HEK293 (cell line): Measurements from ENCODE around the gene KPNA4.

Experiments used
- CTCF ChIA-PET: fragments of 350-600 bp; formaldehyde crosslinking; extraction: SDS; loops from one replicate; lab custom pipeline; 2021; ENCODE audit warnings: antibody characterized with exemption; lab: Yijun Ruan, JAX
- POLR2A ChIA-PET: fragments of 300-600 bp; formaldehyde crosslinking; extraction: SDS; loops from one replicate; lab custom pipeline; 2020; ENCODE audit warnings: antibody characterized with exemption, inconsistent platforms; lab: Yijun Ruan, JAX
- H3K27ac ChIP-seq: fragments of 200-500 bp; sonication (Bioruptor generic); 2 replicates; pipeline ENCODE4 v1.5.1; 2014; ENCODE audit warnings: low read depth, low read length, control low read depth, inconsistent platforms; ENCODE audit errors: extremely low read depth
- H3K36me3 ChIP-seq, 2 experiments: fragments of 200-500 bp in 1 of 2; sonication (Bioruptor generic) in 1 of 2; 1 replicate in 1 of 2; 2 replicates in 1 of 2; pipeline ENCODE4 v1.5.1; 2014 to 2017; ENCODE audit warnings: inconsistent platforms in 2 of 2, low read length in 2 of 2; ENCODE audit not compliant: control insufficient read depth in 2 of 2, insufficient read depth in 1 of 2
- H3K4me1 ChIP-seq: fragments of 200-500 bp; sonication (Bioruptor generic); 2 replicates; pipeline ENCODE4 v1.5.1; 2014; ENCODE audit warnings: mild to moderate bottlenecking, low read length, inconsistent platforms; ENCODE audit not compliant: control insufficient read depth, insufficient read depth
- H3K4me3 ChIP-seq: 2 replicates; pipeline ENCODE4 v1.5.1; 2011; ENCODE audit warnings: low read depth, mild to moderate bottlenecking, control low read depth, low read length, moderate library complexity
- H3K9me3 ChIP-seq: fragments of 200-500 bp; sonication (Bioruptor generic); 2 replicates; pipeline ENCODE4 v1.5.1; 2014; ENCODE audit warnings: low read depth, low read length, inconsistent platforms; ENCODE audit not compliant: control insufficient read depth, insufficient read depth
- GLI2 ChIP-seq: fragments of 450-650 bp; formaldehyde crosslinking; IDR thresholded peaks from 2 replicates; pipeline ENCODE4; 2017; ENCODE audit warnings: missing biosample characterization, missing genetic modification characterization, low read depth, borderline replicate concordance
- KLF10 ChIP-seq: fragments of 450-650 bp; IDR thresholded peaks from 2 replicates; pipeline ENCODE4 v1.5.1; 2018; ENCODE audit warnings: missing biosample characterization, mild to moderate bottlenecking, missing genetic modification characterization
- MZF1 ChIP-seq: fragments of 450-650 bp; formaldehyde crosslinking; IDR thresholded peaks from 2 replicates; pipeline ENCODE4 v1.5.1; 2017; ENCODE audit warnings: missing biosample characterization, missing genetic modification characterization, borderline replicate concordance
- SALL2 ChIP-seq: fragments of 450-650 bp; formaldehyde crosslinking; IDR thresholded peaks from 2 replicates; pipeline ENCODE4 v1.5.0; 2017; ENCODE audit warnings: missing biosample characterization, mild to moderate bottlenecking, missing genetic modification characterization, borderline replicate concordance
- ZNF112 ChIP-seq: fragments of 450-650 bp; formaldehyde crosslinking; IDR thresholded peaks from 2 replicates; pipeline ENCODE4 v1.5.0; 2017; ENCODE audit warnings: missing biosample characterization, missing genetic modification characterization
- ZNF221 ChIP-seq: fragments of 450-650 bp; formaldehyde crosslinking; IDR thresholded peaks from 2 replicates; pipeline ENCODE4 v1.5.1; 2017; ENCODE audit warnings: missing biosample characterization, missing genetic modification characterization, borderline replicate concordance
- ZNF23 ChIP-seq: fragments of 450-650 bp; formaldehyde crosslinking; IDR thresholded peaks from 2 replicates; pipeline ENCODE4 v1.5.1; 2016; ENCODE audit warnings: missing biosample characterization, missing genetic modification characterization, borderline replicate concordance
- ZNF24 ChIP-seq: fragments of 450-650 bp; formaldehyde crosslinking; IDR thresholded peaks from 2 replicates; pipeline ENCODE4 v1.5.1; 2016; ENCODE audit warnings: missing biosample characterization, missing genetic modification characterization
- ZNF335 ChIP-seq: fragments of 450-650 bp; formaldehyde crosslinking; conservative IDR thresholded peaks from 2 replicates; pipeline ENCODE4 v1.5.1; 2016; ENCODE audit warnings: missing biosample characterization, missing genetic modification characterization
- ZNF37A ChIP-seq: fragments of 450-650 bp; IDR thresholded peaks from 2 replicates; pipeline ENCODE4 v1.5.1; 2018; ENCODE audit warnings: missing biosample characterization, missing genetic modification characterization
- ZNF394 ChIP-seq: fragments of 450-650 bp; formaldehyde crosslinking; IDR thresholded peaks from 2 replicates; pipeline ENCODE4 v1.5.1; 2016; ENCODE audit warnings: missing biosample characterization, missing genetic modification characterization, mild to moderate bottlenecking, moderate library complexity, borderline replicate concordance
- ZNF404 ChIP-seq: fragments of 450-650 bp; formaldehyde crosslinking; IDR thresholded peaks from 2 replicates; pipeline ENCODE4 v1.5.1; 2017; ENCODE audit warnings: missing biosample characterization, missing genetic modification characterization
- ZNF426 ChIP-seq: fragments of 450-650 bp; formaldehyde crosslinking; IDR thresholded peaks from 2 replicates; pipeline ENCODE4 v1.5.1; 2017; ENCODE audit warnings: missing biosample characterization, missing genetic modification characterization, mild to moderate bottlenecking, inconsistent platforms, moderate library complexity
- ZNF48 ChIP-seq: fragments of 450-650 bp; formaldehyde crosslinking; IDR thresholded peaks from 2 replicates; pipeline ENCODE4 v1.5.1; 2016; ENCODE audit warnings: missing biosample characterization, missing genetic modification characterization
- ZNF654 ChIP-seq: fragments of 450-650 bp; formaldehyde crosslinking; IDR thresholded peaks from 2 replicates; pipeline ENCODE4 v1.5.1; 2016; ENCODE audit warnings: low read depth, missing biosample characterization, missing genetic modification characterization
- ZNF776 ChIP-seq: fragments of 450-650 bp; formaldehyde crosslinking; IDR thresholded peaks from 2 replicates; pipeline ENCODE4 v1.5.0; 2017; ENCODE audit warnings: missing biosample characterization, missing genetic modification characterization, borderline replicate concordance
- ZNF791 ChIP-seq: fragments of 450-650 bp; formaldehyde crosslinking; IDR thresholded peaks from 2 replicates; pipeline ENCODE4 v1.5.1; 2016; ENCODE audit warnings: missing biosample characterization, missing genetic modification characterization
- ZSCAN23 ChIP-seq: fragments of 450-650 bp; formaldehyde crosslinking; IDR thresholded peaks from 2 replicates; pipeline ENCODE4 v1.5.1; 2016; ENCODE audit warnings: missing biosample characterization, missing genetic modification characterization
- TF ChIP-seq, protein P1 (sequence below): fragments of 450-650 bp; formaldehyde crosslinking; IDR thresholded peaks from 2 replicates; pipeline ENCODE4 v1.5.0; 2017; ENCODE audit warnings: missing biosample characterization, missing genetic modification characterization, borderline replicate concordance
- TF ChIP-seq, protein P2 (sequence below): fragments of 450-650 bp; formaldehyde crosslinking; IDR thresholded peaks from 2 replicates; pipeline ENCODE4 v1.5.1; 2016; ENCODE audit warnings: missing biosample characterization, missing genetic modification characterization, low read depth
- TF ChIP-seq, protein P3 (sequence below): fragments of 450-650 bp; formaldehyde crosslinking; IDR thresholded peaks from 2 replicates; pipeline ENCODE4 v1.5.1; 2016; ENCODE audit warnings: missing biosample characterization, missing genetic modification characterization
- TF ChIP-seq, protein P4 (sequence below): fragments of 450-650 bp; formaldehyde crosslinking; IDR thresholded peaks from 2 replicates; pipeline ENCODE4 v1.5.1; 2016; ENCODE audit warnings: missing biosample characterization, missing genetic modification characterization
- TF ChIP-seq, protein P5 (sequence below): fragments of 450-650 bp; formaldehyde crosslinking; optimal IDR thresholded peaks from 2 replicates; pipeline ENCODE3; 2016; ENCODE audit warnings: missing biosample characterization, mild to moderate bottlenecking, missing genetic modification characterization

The KPNA4 gene

DNA sequence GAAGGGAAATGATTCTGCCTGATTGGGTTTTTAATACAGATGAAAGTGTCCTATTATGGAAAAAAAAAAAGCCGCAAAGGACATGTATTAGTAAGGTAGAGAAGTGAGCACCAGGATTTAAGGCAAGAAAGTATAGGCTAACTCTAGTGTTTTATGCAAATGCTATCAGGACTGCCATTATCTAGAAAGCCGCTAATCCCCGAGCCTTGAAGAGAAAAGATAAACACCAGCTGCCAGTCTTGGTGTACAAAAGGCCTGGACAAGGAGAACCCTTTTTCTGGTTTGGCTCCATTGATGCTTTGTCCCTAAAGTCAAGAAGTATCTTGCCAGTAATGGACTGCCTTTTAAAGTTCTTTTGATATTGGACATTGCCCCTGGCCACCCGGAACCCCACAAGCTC, 107.2 kb downstream of the KPNA4 start (continued):
- TF ChIP-seq ZNF426 (tag by site-specific recombination) (no peak), ZNF23 (tag by site-specific recombination) (no peak), MZF1 (no peak), ZNF112 (no peak), ZSCAN23 (no peak)

DNA sequence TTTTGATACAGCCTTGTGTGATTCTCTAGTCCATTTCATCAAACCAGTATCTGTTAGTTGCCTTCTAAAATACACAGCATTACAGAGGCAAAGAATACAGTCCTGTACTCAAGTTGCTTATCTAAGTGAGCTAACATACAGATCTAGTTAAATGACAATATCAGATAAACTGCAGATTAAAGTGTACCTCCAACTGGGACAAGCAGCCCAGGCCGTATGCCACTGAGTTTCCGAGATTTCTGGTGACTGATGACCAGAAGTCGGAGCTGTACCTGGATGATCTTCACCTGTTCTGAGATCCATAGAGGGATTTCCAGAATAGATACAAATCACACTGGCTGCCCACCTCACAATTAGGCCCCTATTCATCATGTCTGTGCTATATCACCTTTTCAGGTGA, 109.5 kb downstream of the KPNA4 start:
- Histone ChIP-seq H3K4me1 (no peaks in the 10 kb centered on the region), H3K4me3 (no peak overlapping the region), H3K9me3 (no peaks in the 10 kb centered on the region), H3K27ac (no peak overlapping the region), H3K36me3 (no peaks in the 10 kb centered on the region)
- CTCF ChIA-PET: interaction anchor here (0.6 kb wide), 1 partner anchor 1195 kb away, joined by 3 read pairs; no protein-coding TSS in a partner anchor
- TF ChIP-seq ZNF791 (tag by site-specific recombination): no peak
- TF ChIP-seq GLI2 (tag by site-specific recombination): no peak
- no peak for TF ChIP-seq ZNF335 (tag by site-specific recombination)
- TF ChIP-seq ZNF776 (tag by site-specific recombination): no peak
- POLR2A ChIA-PET: no interaction called here

DNA sequence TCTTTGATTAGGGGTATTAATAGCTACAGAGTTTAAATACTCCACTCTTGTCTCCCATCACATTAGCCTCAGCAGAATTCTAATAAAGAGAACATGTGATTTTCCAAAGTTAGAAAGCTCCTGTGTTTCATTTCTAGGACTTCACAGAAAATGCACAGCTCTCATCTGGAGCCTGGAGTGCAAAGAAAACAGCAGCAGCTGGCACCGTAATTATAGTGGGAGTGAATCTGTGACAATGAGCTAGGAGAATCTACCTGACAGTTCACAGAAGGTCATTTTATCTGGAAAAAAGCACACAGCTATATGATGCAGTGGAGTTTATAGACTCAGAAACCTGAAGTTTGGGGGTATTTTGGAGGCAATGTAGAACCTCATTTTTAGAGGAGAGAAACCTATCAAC, 110.4 kb downstream of the KPNA4 start:
- Histone ChIP-seq H3K27ac (no peak overlapping the region), H3K4me3 (no peak overlapping the region), H3K36me3 (no peaks in the 10 kb centered on the region), H3K4me1 (no peaks in the 10 kb centered on the region), H3K9me3 (no peaks in the 10 kb centered on the region)
- ChIA-PET POLR2A (no interaction called here), CTCF (interaction anchor here (0.6 kb wide), 1 partner anchor 1194 kb away, joined by 3 read pairs; no protein-coding TSS in a partner anchor)
- TF ChIP-seq ZNF654 (tag by site-specific recombination) (no peak), ZNF394 (tag by site-specific recombination) (no peak), ZNF404 (tag by site-specific recombination) (no peak), ZNF48 (tag by site-specific recombination) (no peak), SALL2 (tag by site-specific recombination) (no peak), ZNF221 (tag by site-specific recombination) (no peak), ZNF37A (tag by site-specific recombination) (no peak), ZNF24 (no peak), KLF10 (tag by site-specific recombination) (no peak)
- TF ChIP-seq, protein P1, sequence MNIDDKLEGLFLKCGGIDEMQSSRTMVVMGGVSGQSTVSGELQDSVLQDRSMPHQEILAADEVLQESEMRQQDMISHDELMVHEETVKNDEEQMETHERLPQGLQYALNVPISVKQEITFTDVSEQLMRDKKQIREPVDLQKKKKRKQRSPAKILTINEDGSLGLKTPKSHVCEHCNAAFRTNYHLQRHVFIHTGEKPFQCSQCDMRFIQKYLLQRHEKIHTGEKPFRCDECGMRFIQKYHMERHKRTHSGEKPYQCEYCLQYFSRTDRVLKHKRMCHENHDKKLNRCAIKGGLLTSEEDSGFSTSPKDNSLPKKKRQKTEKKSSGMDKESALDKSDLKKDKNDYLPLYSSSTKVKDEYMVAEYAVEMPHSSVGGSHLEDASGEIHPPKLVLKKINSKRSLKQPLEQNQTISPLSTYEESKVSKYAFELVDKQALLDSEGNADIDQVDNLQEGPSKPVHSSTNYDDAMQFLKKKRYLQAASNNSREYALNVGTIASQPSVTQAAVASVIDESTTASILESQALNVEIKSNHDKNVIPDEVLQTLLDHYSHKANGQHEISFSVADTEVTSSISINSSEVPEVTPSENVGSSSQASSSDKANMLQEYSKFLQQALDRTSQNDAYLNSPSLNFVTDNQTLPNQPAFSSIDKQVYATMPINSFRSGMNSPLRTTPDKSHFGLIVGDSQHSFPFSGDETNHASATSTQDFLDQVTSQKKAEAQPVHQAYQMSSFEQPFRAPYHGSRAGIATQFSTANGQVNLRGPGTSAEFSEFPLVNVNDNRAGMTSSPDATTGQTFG (tag by site-specific recombination): no peak
- TF ChIP-seq, protein P2, sequence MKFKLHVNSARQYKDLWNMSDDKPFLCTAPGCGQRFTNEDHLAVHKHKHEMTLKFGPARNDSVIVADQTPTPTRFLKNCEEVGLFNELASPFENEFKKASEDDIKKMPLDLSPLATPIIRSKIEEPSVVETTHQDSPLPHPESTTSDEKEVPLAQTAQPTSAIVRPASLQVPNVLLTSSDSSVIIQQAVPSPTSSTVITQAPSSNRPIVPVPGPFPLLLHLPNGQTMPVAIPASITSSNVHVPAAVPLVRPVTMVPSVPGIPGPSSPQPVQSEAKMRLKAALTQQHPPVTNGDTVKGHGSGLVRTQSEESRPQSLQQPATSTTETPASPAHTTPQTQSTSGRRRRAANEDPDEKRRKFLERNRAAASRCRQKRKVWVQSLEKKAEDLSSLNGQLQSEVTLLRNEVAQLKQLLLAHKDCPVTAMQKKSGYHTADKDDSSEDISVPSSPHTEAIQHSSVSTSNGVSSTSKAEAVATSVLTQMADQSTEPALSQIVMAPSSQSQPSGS: no peak
- TF ChIP-seq, protein P3, sequence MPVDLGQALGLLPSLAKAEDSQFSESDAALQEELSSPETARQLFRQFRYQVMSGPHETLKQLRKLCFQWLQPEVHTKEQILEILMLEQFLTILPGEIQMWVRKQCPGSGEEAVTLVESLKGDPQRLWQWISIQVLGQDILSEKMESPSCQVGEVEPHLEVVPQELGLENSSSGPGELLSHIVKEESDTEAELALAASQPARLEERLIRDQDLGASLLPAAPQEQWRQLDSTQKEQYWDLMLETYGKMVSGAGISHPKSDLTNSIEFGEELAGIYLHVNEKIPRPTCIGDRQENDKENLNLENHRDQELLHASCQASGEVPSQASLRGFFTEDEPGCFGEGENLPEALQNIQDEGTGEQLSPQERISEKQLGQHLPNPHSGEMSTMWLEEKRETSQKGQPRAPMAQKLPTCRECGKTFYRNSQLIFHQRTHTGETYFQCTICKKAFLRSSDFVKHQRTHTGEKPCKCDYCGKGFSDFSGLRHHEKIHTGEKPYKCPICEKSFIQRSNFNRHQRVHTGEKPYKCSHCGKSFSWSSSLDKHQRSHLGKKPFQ (tag by site-specific recombination): no peak
- TF ChIP-seq, protein P4, sequence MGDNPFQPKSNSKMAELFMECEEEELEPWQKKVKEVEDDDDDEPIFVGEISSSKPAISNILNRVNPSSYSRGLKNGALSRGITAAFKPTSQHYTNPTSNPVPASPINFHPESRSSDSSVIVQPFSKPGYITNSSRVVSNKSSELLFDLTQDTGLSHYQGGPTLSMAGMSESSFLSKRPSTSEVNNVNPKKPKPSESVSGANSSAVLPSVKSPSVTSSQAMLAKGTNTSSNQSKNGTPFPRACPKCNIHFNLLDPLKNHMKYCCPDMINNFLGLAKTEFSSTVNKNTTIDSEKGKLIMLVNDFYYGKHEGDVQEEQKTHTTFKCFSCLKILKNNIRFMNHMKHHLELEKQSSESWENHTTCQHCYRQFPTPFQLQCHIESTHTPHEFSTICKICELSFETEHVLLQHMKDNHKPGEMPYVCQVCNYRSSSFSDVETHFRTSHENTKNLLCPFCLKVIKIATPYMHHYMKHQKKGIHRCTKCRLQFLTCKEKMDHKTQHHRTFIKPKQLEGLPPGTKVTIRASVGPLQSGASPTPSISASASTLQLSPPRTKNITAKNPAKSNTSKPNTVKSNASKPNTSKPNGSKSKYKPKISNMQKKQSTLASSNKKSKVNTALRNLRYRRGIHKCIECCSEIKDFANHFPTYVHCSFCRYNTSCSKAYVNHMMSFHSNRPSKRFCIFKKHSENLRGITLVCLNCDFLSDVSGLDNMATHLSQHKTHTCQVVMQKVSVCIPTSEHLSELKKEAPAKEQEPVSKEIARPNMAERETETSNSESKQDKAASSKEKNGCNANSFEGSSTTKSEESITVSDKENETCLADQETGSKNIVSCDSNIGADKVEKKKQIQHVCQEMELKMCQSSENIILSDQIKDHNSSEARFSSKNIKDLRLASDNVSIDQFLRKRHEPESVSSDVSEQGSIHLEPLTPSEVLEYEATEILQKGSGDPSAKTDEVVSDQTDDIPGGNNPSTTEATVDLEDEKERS (tag by site-specific recombination): no peak
- TF ChIP-seq, protein P5, sequence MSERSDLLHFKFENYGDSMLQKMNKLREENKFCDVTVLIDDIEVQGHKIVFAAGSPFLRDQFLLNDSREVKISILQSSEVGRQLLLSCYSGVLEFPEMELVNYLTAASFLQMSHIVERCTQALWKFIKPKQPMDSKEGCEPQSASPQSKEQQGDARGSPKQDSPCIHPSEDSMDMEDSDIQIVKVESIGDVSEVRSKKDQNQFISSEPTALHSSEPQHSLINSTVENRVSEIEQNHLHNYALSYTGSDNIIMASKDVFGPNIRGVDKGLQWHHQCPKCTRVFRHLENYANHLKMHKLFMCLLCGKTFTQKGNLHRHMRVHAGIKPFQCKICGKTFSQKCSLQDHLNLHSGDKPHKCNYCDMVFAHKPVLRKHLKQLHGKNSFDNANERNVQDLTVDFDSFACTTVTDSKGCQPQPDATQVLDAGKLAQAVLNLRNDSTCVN (tag by site-specific recombination): no peak
